DND-41 (cell line): ENCODE results near the gene CFAP92.

Experiments
- EZH2 ChIP-seq: IDR thresholded peaks from 3 replicates; pipeline ENCODE4 v1.6.1; 2012; ENCODE audit warnings: borderline replicate concordance, low read depth, mild to moderate bottlenecking, moderate library complexity, low read length, inconsistent platforms; ENCODE audit not compliant: severe bottlenecking
- TF ChIP-seq, protein P1 (sequence below): IDR thresholded peaks from 2 replicates; pipeline ENCODE4 v1.5.1; 2012; ENCODE audit warnings: borderline replicate concordance, low read length, moderate library complexity, mild to moderate bottlenecking; ENCODE audit not compliant: poor library complexity, severe bottlenecking; ENCODE audit errors: extremely low read depth

DNA sequence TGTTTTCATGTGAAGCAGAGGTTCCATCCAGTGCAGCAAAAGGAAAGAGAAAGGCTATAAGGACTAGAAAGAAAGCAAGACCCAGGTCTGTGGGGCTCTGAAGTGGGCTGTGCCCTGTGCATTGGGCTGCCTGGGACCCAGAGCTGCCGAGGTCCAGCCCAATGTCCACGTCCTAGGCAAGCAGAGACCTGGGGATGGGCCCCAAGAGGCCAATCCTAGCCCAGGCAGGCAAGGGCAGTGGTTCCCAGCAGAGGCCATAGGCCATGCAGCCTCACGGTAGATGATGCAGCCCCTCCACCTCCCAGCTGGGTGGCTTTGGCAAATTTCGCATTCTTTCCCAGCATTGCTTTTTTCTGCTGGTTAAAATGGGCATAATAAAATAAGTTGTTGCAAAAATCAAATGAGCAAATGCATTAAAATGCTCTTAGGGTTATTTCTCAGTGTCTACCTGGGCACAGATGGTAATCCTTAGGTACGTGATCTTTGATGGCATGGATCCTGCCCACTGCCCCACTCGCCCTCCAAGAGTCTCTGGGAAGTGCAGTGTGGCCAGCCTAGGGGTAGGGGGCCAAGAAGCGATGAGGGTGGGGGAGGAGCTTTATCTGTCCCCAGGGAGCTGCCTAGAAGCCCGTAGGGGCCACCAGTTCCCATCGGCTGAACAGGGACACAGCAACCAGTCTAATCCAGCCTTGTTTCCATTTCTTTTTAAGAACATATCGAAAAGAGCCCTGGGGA, 44.4 kb upstream of the CFAP92 start:
- TF ChIP-seq, protein P1, sequence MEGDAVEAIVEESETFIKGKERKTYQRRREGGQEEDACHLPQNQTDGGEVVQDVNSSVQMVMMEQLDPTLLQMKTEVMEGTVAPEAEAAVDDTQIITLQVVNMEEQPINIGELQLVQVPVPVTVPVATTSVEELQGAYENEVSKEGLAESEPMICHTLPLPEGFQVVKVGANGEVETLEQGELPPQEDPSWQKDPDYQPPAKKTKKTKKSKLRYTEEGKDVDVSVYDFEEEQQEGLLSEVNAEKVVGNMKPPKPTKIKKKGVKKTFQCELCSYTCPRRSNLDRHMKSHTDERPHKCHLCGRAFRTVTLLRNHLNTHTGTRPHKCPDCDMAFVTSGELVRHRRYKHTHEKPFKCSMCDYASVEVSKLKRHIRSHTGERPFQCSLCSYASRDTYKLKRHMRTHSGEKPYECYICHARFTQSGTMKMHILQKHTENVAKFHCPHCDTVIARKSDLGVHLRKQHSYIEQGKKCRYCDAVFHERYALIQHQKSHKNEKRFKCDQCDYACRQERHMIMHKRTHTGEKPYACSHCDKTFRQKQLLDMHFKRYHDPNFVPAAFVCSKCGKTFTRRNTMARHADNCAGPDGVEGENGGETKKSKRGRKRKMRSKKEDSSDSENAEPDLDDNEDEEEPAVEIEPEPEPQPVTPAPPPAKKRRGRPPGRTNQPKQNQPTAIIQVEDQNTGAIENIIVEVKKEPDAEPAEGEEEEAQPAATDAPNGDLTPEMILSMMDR: no peak
- no peak for TF ChIP-seq EZH2
